Esophagus (tissue), 2 donors: ENCODE measurements around the gene CTF1. TPM values are rescaled to one million over a fixed set of nuclear protein-coding genes. Genes with fewer than 3 reads are reported as not detected.
"Not testable (repeated sequence)": the region's sequence is repeated elsewhere in the genome, so short reads cannot be mapped to it uniquely, and the experiment has no call there.

ENCODE experiments used
- H3K27ac ChIP-seq, 2 donors: one replicate each; pipeline ENCODE4 v1.5.1; 2013; ENCODE audit warnings: low read depth in 2 of 2, mild to moderate bottlenecking in 2 of 2, inconsistent platforms in 1 of 2, low read length in 1 of 2, moderate library complexity in 1 of 2
- H3K27me3 ChIP-seq, 2 donors: one replicate each; pipeline ENCODE4 v1.6.1; 2013; ENCODE audit warnings: low read length in 2 of 2, control low read depth in 1 of 2, mild to moderate bottlenecking in 1 of 2; ENCODE audit not compliant: insufficient read depth in 2 of 2, control insufficient read depth in 1 of 2
- H3K36me3 ChIP-seq, 2 donors: one replicate each; pipeline ENCODE4 v1.6.1; 2013; ENCODE audit warnings: low read length in 1 of 2; ENCODE audit not compliant: control insufficient read depth in 2 of 2, insufficient read depth in 2 of 2
- H3K4me1 ChIP-seq, 2 donors: one replicate each; pipeline ENCODE4 v1.6.1; 2013; ENCODE audit warnings: low read length in 1 of 2; ENCODE audit not compliant: control insufficient read depth in 2 of 2, insufficient read depth in 2 of 2
- H3K4me3 ChIP-seq, 2 donors: one replicate each; pipeline ENCODE4 v1.5.1; 2013; ENCODE audit warnings: low read length in 2 of 2, mild to moderate bottlenecking in 2 of 2, low read depth in 1 of 2, moderate library complexity in 1 of 2
- H3K9me3 ChIP-seq, 2 donors: one replicate each; pipeline ENCODE4 v1.6.1; 2013; ENCODE audit warnings: mild to moderate bottlenecking in 2 of 2, low read depth in 1 of 2, low read length in 1 of 2, moderate library complexity in 1 of 2; ENCODE audit not compliant: control insufficient read depth in 2 of 2, insufficient read depth in 1 of 2
- WGBS, 2 donors: extraction: QIAGEN DNeasy Blood & Tissue Kit; methylation state at CpG; one replicate each; pipeline ENCODE4 v1.1.7; 2013; 5-methylcytosine and 5-hydroxymethylcytosine counted together
- polyA plus RNA-seq, 2 donors: library from polyadenylated mRNA; stranded (reverse); fragments of 200-250 nt; gene quantifications; one replicate each; pipeline ENCODE4 v1.2.3, GENCODE V29; 2013
- donor health status: healthy with polysubstance abuse.
- donor health status: Bipolar disorder and iron deficiency.

CTF1 gene, protein sequence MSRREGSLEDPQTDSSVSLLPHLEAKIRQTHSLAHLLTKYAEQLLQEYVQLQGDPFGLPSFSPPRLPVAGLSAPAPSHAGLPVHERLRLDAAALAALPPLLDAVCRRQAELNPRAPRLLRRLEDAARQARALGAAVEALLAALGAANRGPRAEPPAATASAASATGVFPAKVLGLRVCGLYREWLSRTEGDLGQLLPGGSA
- 1 to 10 TPM; 2.2 to 3.3 TPM for polyA plus RNA-seq

DNA sequence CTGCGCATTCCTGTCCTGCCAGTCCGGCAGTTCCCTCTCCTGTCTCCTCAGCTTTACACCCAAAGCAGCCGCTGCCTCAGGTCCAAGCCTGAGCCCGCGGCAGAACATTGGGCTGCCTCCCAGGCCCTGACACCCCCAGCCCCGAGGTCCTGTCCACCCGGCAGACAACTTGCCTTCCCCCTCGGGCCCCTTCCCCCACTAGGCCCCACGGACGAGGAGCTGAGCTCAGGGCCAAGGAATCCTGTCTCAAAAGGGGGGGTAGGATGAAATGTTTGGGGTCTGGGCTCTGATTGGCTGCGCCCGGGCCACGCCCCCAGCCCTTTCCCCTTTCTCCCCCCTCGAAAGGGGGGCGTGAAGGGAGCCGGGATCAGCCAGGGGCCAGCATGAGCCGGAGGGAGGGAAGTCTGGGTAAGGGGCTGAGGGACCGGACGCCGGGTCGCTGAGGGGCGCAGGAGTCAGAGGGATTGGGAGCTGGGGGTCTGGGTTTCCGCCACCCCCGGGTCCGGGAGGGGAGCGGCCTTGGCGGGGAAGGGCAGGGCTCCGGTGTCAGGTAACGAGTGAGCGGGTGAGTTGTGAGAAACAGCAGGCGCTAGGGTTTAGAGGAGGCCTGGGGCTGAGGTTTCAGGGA is at the start of gene CTF1:
CTF1 (plus strand) TSS at position 354 of the 628 bp plus-strand sequence; CDS start at position 384, 30 bp downstream.
- WGBS, 2 donors = 14 to 17% methylated on average over 30 to 31 of the region's 31 CpGs
- peak within 1 kb of the TSS; percentile 95 to 100 for H3K27ac ChIP-seq
- no peaks in the 10 kb centered on the region for H3K9me3 ChIP-seq
- no peaks in the 10 kb centered on the region for H3K36me3 ChIP-seq
- no peaks in the 10 kb centered on the region for H3K27me3 ChIP-seq
- peaks cover 2 to 24% of the 10 kb centered on the region in 2 donors for H3K4me1 ChIP-seq
- H3K4me3 ChIP-seq = peak within 1 kb of the TSS; percentile 53 to 55

DNA sequence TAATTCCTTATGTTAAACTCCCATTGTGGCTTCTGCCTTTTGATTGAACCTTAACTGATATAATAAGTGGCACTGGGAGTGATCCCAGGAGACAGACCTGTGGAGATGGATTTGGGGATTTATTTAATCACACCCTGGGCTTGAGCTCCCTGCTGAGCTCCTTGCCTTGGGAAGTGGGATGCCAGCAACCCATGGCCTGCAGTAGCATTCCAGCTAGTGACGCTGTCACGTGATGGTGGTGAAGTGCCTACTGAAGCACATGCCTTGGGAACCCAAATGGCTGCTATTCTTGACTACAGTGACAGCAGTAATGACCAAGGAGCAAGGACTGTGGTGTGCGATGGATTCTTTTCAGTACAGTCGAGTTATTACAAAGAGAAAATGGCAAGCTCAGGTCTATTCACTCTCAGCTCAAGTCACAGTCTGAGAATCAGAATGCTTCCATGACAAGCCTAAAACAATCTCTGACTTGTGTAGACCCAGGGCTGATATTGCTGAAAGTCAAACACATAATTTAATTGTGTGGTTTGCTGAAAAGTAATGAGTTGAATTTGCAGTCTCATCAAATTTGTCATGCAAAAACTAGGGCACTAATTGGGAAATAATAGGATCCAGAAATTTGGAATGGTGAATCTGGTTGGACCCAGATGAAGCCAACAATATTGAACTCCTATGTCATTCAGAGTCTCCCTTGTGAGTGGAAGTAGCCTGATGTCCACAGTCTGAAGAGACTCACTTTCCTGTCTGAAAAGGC is 49.6 kb upstream of the CTF1 start:
- WGBS, 2 donors = 85 to 86% methylated on average over 4 of the region's 4 CpGs
- Histone ChIP-seq H3K27me3 (no peaks in the 10 kb centered on the region), H3K4me3 (no peak overlapping the region), H3K4me1 (peaks cover 0 to 5% of the 10 kb centered on the region in 2 donors), H3K9me3 (no peaks in the 10 kb centered on the region), H3K36me3 (no peaks in the 10 kb centered on the region), H3K27ac (no peak overlapping the region)

DNA sequence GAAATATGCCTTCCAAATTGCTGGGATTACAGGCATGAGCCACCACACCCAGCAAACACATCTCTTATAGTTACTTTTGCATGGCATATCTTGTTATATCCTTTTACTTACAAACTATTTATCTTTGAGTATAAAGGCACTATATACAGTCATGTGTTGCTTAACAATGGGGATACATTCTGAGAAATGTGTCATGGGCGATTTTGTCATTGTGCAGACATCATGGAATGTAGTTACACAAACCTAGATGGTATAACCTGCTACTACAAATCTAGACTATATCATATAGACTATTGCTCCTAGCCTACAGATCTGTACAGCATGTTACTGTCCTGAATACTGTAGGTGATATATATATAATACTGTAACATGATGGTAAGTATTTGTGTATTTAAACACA is 46.2 kb upstream of the CTF1 start:
- Histone ChIP-seq H3K27ac (no peak overlapping the region), H3K4me1 (peaks cover 0 to under 1% of the 10 kb centered on the region in 2 donors), H3K36me3 (no peaks in the 10 kb centered on the region), H3K27me3 (no peaks in the 10 kb centered on the region), H3K4me3 (no peak overlapping the region), H3K9me3 (no peaks in the 10 kb centered on the region)
- 54 to 61% methylated on average over 1 of the region's 1 CpG for WGBS, 2 donors

DNA sequence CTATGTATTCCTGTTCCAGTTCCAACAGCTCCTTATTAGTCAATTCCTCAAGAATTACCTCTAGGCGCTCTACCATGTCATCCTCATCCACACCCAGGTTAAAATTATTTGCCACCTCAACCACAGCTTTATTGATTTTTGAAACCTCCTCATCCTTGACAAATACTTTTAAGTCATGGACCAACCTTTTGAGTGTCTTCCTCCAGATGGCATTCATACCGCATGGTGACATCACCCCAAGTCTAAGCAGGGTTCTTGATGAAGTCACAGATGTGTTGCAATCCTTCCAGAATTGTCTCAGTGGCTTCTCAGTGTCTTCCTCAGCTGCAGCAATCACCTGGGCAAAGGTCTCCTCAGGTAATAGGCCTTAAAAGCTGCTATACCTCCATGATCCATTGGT is 42.7 kb upstream of the CTF1 start:
- Histone ChIP-seq H3K27me3 (no peaks in the 10 kb centered on the region), H3K4me3 (no peak overlapping the region), H3K9me3 (no peaks in the 10 kb centered on the region), H3K36me3 (no peaks in the 10 kb centered on the region), H3K27ac (no peak overlapping the region), H3K4me1 (no peaks in the 10 kb centered on the region)
- WGBS, 2 donors = 66 to 78% methylated on average over 2 of the region's 2 CpGs

DNA sequence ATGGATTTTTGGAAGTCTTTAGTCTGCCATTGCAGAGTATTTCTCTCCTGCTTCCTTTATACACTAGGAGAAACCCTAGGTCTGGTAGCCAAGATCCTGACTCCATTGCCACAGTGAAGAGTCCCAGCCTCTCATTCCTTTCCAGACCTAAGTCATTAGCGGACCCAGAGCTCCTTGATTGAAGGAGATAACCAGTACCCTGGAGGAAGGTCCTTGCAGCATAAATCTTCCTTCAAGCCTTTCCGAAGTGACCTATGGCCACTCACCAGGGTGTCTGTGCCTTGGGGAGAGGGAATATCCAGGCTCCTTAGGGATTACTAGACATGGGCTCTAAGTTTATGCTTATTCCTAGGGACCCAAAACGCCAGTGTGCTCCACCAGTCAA is 38.3 kb upstream of the CTF1 start:
- no peaks in the 10 kb centered on the region for H3K36me3 ChIP-seq
- no peaks in the 10 kb centered on the region for H3K27me3 ChIP-seq
- no peak overlapping the region for H3K27ac ChIP-seq
- 92 to 94% methylated on average over 3 of the region's 3 CpGs for WGBS, 2 donors
- no peaks in the 10 kb centered on the region for H3K9me3 ChIP-seq
- no peak overlapping the region for H3K4me3 ChIP-seq
- H3K4me1 ChIP-seq = no peaks in the 10 kb centered on the region

DNA sequence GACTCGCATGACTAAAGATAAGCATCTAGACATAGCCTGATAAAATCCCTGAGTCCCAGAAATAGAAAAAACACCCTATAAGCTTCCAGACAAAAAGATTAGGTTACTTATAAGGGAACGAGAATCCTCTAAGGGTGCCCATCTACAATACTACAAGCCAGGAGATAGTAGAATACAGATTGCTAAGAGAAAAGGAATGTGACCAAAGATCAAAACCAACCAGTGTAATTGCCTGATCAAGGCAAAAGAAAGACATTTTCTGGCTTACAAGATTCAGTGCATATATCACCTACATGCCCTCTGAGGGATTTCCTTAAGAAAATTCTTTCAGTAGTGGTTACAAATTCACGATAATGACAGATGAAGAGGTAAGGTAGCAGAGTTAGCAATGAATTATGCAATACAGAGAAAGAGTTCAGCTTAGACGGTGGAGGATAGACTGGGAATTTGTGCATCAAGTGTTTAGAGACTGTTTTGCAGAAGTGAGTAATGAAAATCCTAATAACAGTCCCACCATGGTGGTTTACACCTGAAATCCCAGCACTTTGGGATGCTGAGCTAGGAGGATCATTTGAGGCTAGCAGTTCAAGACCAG is 37.5 kb upstream of the CTF1 start:
- Histone ChIP-seq H3K27ac (no peak overlapping the region), H3K36me3 (no peaks in the 10 kb centered on the region), H3K9me3 (no peaks in the 10 kb centered on the region), H3K4me1 (no peaks in the 10 kb centered on the region), H3K27me3 (no peaks in the 10 kb centered on the region), H3K4me3 (no peak overlapping the region)
- 84 to 88% methylated on average over 4 of the region's 4 CpGs for WGBS, 2 donors

DNA sequence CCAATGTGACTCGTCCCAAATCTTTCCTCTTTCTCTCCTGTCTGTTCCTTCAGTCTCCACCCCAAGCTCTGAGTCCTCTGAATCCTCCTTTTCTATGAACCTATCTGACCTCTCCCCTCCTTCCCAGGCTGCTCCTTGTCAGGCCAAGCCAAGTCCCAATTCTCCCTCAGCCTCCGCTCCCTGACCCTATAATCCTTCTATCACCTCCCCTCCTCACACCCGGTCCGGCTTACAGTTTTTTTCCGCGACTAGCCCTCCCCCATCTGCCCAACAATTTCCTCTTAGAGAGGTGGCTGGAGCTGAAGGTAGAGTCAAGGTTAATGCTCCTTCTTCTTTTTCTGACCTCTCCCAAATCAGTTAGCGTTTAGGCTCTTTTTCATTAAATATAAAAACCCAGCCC is 35.7 kb upstream of the CTF1 start:
- not testable (repeated sequence) for H3K4me3 ChIP-seq, H3K4me1 ChIP-seq, H3K36me3 ChIP-seq, H3K27me3 ChIP-seq, H3K9me3 ChIP-seq, H3K27ac ChIP-seq
- 85 to 87% methylated on average over 7 of the region's 7 CpGs for WGBS, 2 donors

DNA sequence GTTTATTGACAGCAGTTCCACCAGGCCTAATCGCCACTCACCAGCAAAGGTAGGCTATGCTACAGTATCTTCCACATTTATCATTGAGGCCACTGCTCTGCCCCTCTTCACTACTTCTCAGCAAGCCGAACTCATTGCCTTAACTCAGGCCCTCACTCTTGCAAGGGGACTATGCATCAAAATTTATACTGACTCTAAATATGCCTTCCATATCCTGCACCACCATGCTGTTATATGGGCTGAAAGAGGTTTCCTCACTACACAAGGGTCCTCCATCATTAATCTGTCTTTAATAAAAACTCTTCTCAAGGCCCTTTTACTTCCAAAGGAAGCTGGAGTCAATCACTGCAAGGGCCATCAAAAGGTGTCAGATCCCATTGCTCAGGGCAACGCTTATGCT is 33.2 kb upstream of the CTF1 start:
- H3K27ac ChIP-seq, H3K9me3 ChIP-seq, H3K4me1 ChIP-seq, H3K27me3 ChIP-seq, H3K4me3 ChIP-seq, H3K36me3 ChIP-seq: not testable (repeated sequence)
- 93 to 95% methylated on average over 3 of the region's 3 CpGs for WGBS, 2 donors

DNA sequence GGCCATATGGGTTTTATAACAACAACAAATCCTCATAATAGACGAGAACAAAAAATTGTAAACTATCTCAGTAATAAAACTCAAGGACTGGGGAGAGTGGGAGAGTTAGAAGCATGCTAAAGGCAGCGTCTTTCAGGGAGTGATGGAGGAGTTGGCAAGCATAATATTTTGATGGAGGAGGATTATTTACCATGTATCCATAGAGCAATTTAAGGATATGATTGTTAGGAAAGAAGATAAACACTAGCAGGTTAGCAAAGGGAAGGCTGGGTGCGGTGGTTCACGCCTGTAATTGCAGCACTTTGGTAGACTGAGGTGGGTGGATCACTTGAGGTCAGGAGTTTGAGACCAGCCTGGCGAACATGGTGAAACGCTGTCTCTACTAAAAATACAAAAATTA is 30.4 kb upstream of the CTF1 start:
- no peaks in the 10 kb centered on the region for H3K36me3 ChIP-seq
- H3K27me3 ChIP-seq = no peaks in the 10 kb centered on the region
- no peak overlapping the region for H3K4me3 ChIP-seq
- H3K4me1 ChIP-seq = no peaks in the 10 kb centered on the region
- 78 to 80% methylated on average over 6 of the region's 6 CpGs for WGBS, 2 donors
- no peak overlapping the region for H3K27ac ChIP-seq
- H3K9me3 ChIP-seq = no peaks in the 10 kb centered on the region
